ENCODE measurements around the gene RUNX1.

RUNX1 gene

DNA sequence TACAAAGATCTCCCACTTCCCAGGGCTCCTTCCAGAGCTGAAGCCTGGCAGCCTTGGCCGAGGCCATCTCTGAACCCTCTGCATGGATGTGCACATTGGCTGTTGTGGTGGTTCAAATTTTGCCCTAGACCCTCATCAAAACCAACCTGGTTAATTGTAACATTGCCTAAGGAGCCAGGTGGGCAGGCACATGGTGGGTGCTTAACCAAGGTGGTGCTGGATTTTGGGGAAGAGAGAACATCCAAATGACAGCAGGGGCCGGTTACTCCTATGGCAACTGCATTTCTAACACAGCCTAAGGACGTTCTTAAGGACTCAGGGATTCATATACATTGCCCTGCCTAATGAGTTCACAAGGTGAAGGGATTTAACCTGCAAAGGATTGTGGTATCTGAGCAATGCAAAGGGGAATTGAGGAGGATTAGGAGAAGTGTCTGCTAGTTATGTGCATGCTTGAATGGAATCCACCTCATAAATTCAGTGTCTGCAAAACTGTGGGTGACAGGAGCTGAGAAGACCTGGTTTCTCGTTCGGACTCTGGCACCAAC is 10.3 kb downstream of the RUNX1 start:
- no peak for TF ChIP-seq ZFX (IDR thresholded peaks at IDR 0.05; ENCODE audit: borderline replicate concordance)
- TF ChIP-seq, protein P1, sequence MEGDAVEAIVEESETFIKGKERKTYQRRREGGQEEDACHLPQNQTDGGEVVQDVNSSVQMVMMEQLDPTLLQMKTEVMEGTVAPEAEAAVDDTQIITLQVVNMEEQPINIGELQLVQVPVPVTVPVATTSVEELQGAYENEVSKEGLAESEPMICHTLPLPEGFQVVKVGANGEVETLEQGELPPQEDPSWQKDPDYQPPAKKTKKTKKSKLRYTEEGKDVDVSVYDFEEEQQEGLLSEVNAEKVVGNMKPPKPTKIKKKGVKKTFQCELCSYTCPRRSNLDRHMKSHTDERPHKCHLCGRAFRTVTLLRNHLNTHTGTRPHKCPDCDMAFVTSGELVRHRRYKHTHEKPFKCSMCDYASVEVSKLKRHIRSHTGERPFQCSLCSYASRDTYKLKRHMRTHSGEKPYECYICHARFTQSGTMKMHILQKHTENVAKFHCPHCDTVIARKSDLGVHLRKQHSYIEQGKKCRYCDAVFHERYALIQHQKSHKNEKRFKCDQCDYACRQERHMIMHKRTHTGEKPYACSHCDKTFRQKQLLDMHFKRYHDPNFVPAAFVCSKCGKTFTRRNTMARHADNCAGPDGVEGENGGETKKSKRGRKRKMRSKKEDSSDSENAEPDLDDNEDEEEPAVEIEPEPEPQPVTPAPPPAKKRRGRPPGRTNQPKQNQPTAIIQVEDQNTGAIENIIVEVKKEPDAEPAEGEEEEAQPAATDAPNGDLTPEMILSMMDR (IDR thresholded peaks at IDR 0.05): no peak
- H3K27ac ChIP-seq: no peak overlapping the region

DNA sequence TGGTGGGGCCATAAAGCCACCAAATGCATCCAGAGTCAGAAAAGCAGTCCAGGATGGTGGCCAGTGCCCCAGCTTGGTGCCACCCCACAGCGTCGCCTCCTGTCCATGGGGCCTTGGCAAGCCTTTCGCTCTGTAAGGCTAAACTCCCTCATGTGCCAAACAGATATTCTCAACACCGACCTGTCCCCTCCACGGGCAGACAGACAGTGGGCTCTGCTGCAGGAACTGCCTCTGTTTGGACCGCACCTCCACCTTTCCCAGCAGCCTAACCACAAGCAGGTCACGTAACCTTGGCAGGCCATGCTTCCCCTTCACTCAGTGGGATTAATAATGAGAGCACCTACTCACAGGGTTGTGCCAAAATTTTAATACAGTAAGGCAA is 11.7 kb downstream of the RUNX1 start:
- TF ChIP-seq, protein P1 (IDR thresholded peaks at IDR 0.05): no peak
- TF ChIP-seq ZFX (IDR thresholded peaks at IDR 0.05; ENCODE audit: borderline replicate concordance): no peak

DNA sequence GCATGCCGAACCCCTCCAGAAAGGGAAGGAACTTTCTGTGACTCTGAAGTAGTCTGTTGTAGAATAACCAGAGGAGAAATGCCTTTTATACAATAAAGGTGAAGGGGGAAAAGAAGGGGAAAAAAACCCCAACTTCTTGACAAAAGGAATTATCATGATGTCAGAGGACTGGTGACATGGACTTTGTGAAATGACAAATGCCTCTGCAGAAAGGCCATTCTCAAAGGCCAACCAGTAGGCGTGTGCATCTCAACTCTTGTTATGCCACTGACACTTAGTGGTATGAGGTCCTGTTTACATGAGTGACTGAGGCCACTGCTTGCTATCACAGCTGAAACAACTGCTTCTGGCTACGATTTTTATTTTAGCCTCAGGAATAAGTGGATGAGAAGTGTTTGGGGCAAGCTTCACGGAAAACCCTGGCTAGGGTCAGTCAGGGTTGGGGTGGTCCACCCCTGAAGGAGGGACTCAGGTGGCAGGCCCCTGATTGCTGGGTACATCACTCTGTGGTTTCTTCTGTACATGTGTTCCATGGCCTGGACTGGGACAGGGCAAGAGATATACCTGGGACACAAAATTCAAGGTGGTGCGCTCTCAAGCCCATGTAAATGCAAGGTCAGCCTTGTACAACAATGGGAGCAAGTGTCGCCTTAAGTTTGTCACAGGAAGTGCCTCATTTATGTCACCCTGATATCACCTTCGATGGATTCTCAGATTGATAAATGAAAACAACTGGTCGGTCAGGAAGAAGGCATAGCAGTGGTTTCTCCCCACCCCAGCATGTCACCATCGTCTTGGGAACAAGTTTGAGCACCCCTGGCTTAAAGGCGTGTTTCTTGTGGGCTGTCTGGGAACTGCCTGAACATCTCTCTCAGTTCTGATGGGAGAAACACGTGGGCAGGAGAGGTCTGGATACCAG is 12.4 kb downstream of the RUNX1 start:
- no peak overlapping the region for H3K27ac ChIP-seq
- TF ChIP-seq, protein P1 (IDR thresholded peaks at IDR 0.05): no peak
- TF ChIP-seq ZFX (IDR thresholded peaks at IDR 0.05; ENCODE audit: borderline replicate concordance): no peak

More for the DNA sequence above, 11.7 kb downstream of the RUNX1 start:
- H3K27ac ChIP-seq: no peak overlapping the region

DNA sequence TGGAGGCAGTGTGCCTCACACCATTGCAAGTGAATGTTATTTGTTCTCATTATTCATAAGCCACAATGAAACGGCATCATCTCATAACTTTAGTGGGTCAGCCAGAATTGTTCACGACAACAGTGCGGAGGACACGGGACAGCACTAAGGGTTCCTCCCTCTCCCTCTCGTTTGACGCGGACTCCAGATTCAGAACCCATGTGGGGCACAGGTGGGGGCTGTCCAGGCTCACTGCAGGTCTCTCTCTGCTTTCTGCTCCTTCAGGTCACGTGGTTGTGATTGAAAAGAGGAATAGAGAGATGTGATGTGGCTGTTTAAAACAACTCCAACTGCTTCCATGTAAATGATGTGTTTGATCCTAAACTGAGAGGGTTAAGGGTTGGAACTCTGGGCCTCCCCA is 13.5 kb downstream of the RUNX1 start:
- H3K27ac ChIP-seq: no peak overlapping the region
- TF ChIP-seq, protein P1 (IDR thresholded peaks at IDR 0.05): no peak
- TF ChIP-seq ZFX (IDR thresholded peaks at IDR 0.05; ENCODE audit: borderline replicate concordance): no peak

DNA sequence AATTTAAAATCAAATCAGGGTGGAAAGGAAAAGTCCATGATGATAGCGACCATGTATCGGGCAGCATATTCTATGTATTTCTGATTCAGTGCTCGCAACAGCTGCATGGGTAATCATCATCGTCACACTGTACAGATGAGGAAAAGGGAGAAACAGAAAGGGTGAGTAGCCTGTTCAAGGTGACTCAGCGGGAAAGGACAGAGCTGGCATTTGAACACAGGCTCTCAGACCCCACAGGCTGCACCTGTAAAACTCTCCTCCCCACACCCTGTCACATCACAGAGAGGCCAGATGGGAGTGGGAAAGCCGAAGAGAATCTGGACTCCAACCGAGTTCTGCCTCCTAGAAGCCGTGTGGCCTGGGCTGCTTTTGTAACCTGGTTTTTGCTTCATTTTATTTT is 14.0 kb downstream of the RUNX1 start:
- no peak overlapping the region for H3K27ac ChIP-seq
- TF ChIP-seq, protein P1 (IDR thresholded peaks at IDR 0.05): no peak
- no peak for TF ChIP-seq ZFX (IDR thresholded peaks at IDR 0.05; ENCODE audit: borderline replicate concordance)

DNA sequence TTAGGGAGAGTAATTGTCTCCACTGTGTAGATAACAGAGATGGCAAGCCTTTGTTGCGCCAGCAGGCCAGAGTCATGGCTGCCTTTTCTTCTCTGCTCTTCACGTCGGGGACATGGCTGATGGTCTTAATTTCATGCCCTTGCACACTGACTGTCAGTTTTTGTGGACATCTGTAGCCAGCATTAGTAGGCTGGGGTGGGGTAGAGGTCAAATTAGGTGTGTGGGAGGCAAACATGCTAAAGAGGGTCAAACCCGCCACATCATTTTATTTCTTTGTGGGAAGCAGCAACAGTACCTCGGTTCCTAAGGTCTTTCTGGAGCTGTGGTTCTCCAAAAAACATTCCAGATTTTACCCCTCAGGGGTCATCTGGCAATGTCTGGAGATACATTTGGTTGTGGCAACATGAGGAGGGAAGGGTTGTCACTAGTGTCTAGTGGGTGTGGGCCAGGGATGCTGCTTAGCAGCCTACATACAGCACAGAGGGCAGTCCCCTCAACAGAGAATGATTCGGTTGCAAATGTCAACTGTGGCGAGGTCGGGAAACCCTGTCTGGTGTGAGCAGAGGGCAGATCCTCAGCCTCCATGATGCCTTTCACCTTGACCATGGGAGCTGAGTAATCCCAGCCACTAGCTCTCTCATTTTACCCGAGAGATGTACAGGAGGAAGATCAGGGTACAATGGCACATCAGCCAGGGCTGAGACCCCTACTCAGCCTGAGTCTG is 14.7 kb downstream of the RUNX1 start:
- H3K27ac ChIP-seq: no peak overlapping the region
- TF ChIP-seq, protein P1 (IDR thresholded peaks at IDR 0.05): no peak
- TF ChIP-seq ZFX (IDR thresholded peaks at IDR 0.05; ENCODE audit: borderline replicate concordance): no peak

Data from 22Rv1 (cell line).